ENCODE data around the gene INO80C. TPM values are rescaled to one million over a fixed set of nuclear protein-coding genes. Genes with fewer than 3 reads are reported as not detected.

Gene INO80C
- total RNA-seq, 1 donor from 2014 or later = 12.9 TPM

GRCh38 chr18:35430721-35431373 is 66.9 kb downstream of the INO80C start:
- DNase-seq (ENCODE audit: low read depth in 2 of 2) = peak in 1 of 2 donors; percentile 73

DNA sequence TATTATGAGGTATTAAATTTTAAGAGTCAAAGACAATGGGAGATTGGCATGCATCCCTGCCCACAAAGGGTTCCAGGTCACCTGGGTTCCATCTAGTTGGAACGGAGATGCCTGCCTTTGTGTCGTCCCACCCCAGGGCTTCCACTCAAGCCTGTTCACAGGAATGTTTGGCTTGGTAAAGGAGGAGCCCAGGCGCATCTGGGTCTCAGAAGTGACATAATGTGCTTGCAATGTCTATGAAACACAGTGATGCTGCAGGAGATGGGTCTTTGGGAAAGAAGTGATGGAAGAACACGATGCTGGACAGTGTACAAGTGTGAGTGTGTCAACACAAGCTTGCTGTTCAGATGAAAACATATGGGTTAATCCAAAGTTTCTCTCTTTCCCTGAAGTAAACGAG is 71.0 kb downstream of the INO80C start:
- DNase-seq (ENCODE audit: low read depth in 2 of 2) = no peak

DNA sequence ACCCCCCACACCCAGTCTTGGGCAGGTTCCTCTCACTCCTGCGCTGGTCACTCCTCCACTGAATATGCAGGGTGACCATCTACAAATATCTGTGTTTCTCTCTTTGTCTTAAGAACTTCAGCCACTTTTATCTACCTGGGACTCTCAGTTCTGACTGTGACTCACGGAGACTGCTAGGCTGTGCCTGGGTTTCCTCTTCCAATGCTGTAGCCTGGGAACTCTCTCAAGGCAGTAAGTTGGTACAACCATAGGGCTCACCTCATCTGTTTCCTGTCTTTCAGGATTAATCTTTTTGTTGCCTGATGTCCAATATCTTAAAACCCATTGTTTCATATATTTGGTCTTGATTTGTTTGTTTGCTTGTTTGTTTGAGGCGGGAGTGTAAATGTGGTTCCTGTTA is 73.4 kb downstream of the INO80C start:
- DNase-seq (ENCODE audit: low read depth in 2 of 2) = peak in 1 of 2 donors; percentile 44

DNA sequence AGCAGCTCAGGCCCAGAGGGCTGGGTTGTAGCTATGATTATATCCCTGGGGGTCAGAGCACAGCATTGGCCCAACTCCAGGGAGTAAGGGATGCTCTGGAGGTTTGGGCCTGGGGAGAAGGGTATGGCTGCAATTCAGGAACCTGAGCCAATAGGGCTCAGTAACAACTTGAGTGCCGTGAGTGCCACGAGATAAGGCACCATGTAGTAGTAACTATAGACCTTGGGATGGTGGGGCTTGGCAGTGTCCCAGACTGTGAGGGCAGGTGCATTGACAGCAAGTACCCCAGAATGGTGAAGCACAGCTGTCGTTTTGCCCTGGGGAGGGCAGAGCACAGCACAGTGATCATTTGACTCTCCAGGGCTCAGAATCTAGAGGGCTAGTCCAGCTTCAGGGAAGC is 75.5 kb downstream of the INO80C start:
- no peak for DNase-seq (ENCODE audit: low read depth in 2 of 2)

DNA sequence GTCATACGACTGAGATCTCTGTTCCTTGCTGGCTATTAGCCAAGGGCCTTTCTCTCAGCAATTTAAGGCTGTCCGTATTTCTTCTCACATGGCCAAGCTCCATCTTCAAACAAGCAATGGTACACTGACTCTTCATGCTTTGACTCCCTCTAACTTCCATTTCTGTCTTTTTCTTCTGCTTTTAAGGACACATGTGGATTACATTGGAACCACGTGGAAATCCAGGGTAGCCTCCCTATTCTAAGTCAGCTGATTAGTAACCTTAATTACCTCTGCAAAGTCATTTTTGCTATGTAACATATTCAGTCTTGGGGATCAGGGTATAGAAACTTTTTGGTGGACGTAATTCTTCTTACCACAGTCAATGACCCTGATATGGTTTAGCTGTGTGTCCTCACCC is 79.2 kb downstream of the INO80C start:
- no peak for DNase-seq (ENCODE audit: low read depth in 2 of 2)

Other genes starting within 250 kb of the INO80C start
- gene ZSCAN30, start 207.7 kb downstream of the INO80C start, total RNA-seq = 5.2 and 6.9 TPM in 2 replicates
- gene ZNF24, start 153.5 kb downstream of the INO80C start, total RNA-seq = 20.7 and 32.1 TPM in 2 replicates
- 0.22 and 0.60 TPM in 2 replicates for gene ZNF396, start 120.6 kb downstream of the INO80C start, total RNA-seq
- 108 and 156 TPM in 2 replicates for gene GALNT1, start 83.8 kb upstream of the INO80C start, total RNA-seq